ENCODE results near the gene CTDSP2. TPM values are rescaled to one million over a fixed set of nuclear protein-coding genes. Genes with fewer than 3 reads are reported as not detected.
A peak's percentile ranks its signal among the peaks of the same experiment; 100 is the strongest.
"Not testable (repeated sequence)": the region's sequence is repeated elsewhere in the genome, so short reads cannot be mapped to it uniquely, and the experiment has no call there.

CTDSP2 gene
- total RNA-seq, 2 donors from 2014 or later, result 108 to 109 TPM

DNA sequence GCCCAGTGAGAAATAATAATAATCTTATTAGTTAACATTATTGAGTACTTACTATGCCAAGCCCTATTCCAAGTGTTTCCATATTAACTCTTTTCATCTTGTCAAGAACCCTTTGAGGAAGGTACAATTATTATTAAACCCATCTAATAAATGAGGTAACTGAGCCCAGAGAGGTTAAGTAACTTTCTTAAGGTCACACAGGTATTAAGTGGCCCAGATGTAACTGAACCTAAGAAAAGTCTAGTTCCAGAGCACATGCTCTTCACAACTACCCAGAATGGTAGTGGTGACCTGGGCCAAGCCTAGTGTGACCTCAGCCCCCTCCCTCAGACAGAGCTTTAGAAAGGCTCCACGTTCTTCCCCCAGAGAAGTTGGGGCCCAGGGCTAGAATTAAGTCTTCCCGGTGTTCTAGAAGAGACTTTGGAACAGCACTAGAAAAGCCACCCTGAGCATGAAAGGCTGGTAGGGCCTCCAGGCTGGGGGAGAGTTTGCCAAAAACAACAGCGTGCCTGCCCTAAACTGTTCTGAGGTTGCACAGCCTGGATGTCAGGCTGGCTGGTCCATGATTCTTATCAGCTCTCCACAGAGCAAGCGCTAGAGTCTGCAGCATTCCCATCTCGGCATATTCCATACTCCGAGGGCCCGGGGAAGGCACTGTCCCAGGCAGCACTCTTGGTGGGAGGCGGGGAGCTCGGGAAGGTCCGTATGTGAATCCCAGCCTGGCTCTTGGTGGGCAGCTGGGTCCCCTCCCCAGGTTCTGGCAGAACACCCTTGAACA, 41.3 kb upstream of the CTDSP2 start:
- no peak overlapping the region for H3K27ac Mint-ChIP-seq
- H3K9me3 Mint-ChIP-seq, result peaks cover 0 to 5% of the 10 kb centered on the region in 2 donors
- DNase-seq (no peak), ATAC-seq (replicated peaks in 1 of 2) (no peak)
- peaks cover 8% of the 10 kb centered on the region for H3K4me1 Mint-ChIP-seq (ENCODE audit: low read depth)
- H3K4me3 Mint-ChIP-seq, result no peak overlapping the region
- H3K27me3 Mint-ChIP-seq (ENCODE audit: low read depth), result no peaks in the 10 kb centered on the region
- peaks cover 3% of the 10 kb centered on the region in 2 donors for H3K36me3 Mint-ChIP-seq (ENCODE audit: insufficient read depth in 2 of 2)

DNA sequence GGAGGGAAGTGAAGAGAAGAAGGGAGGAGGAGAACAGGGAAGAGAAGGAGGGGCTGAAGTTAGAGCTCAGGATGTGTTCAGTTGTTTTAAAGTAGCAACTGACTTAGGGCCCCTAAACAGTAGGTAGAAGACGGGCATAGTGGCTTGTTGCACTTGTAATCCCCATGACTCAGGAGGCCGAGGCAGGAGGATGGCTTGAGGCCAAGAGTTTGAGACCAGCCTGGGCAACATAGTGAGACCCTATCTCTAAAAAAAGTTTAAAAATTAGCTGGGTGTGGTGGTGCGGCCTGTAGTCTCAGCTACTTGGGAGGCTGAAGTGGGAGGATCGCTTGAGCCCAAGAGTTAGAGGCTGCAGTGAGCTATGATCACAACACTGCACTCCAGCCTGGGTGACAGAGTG, 40.4 kb upstream of the CTDSP2 start:
- not testable (repeated sequence) for H3K4me3 Mint-ChIP-seq; H3K9me3 Mint-ChIP-seq; ATAC-seq (replicated peaks in 1 of 2); DNase-seq; H3K27me3 Mint-ChIP-seq (ENCODE audit: low read depth); H3K27ac Mint-ChIP-seq; H3K36me3 Mint-ChIP-seq (ENCODE audit: insufficient read depth in 2 of 2); H3K4me1 Mint-ChIP-seq (ENCODE audit: low read depth)

DNA sequence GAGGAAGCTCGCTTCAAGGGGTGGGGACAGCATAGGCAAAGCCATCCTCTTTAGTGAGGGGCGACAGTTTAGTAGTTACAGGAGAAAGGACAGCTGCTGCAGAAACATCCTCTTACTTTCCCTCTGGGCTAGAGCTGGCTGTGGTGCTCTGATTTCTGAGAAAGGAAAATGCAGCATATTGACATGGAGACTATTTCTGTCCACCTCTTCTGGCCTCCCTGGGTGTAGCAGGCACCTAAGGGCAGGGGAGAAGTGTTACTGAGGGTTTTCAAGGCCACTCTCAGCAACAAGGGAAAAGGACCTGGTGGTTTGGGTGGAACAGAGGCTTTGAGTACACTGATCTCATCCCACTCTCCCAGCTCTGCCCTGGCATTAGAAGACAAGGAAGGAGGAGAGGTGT, 40.0 kb upstream of the CTDSP2 start:
- H3K27ac Mint-ChIP-seq, result no peak overlapping the region
- no peak for DNase-seq
- peaks cover 0 to 5% of the 10 kb centered on the region in 2 donors for H3K9me3 Mint-ChIP-seq
- no peak for ATAC-seq (replicated peaks in 1 of 2)
- peaks cover 3% of the 10 kb centered on the region in 2 donors for H3K36me3 Mint-ChIP-seq (ENCODE audit: insufficient read depth in 2 of 2)
- H3K27me3 Mint-ChIP-seq (ENCODE audit: low read depth), result no peaks in the 10 kb centered on the region
- H3K4me3 Mint-ChIP-seq, result no peak overlapping the region
- H3K4me1 Mint-ChIP-seq (ENCODE audit: low read depth), result peaks cover 8% of the 10 kb centered on the region

- peaks cover 13% of the 10 kb centered on the region for H3K4me1 Mint-ChIP-seq (ENCODE audit: low read depth)
- peaks cover 3% of the 10 kb centered on the region in 2 donors for H3K36me3 Mint-ChIP-seq (ENCODE audit: insufficient read depth in 2 of 2)
- DNase-seq, result no peak
- H3K27ac Mint-ChIP-seq, result no peak overlapping the region
- peaks cover 0 to 5% of the 10 kb centered on the region in 2 donors for H3K9me3 Mint-ChIP-seq
- H3K4me3 Mint-ChIP-seq, result no peak overlapping the region
- no peaks in the 10 kb centered on the region for H3K27me3 Mint-ChIP-seq (ENCODE audit: low read depth)
- ATAC-seq (replicated peaks in 1 of 2), result no peak
Measured at GRCh38 chr12:57885207-57885606, 38.7 kb upstream of the CTDSP2 start.

- no peak overlapping the region for H3K4me3 Mint-ChIP-seq
- H3K27me3 Mint-ChIP-seq (ENCODE audit: low read depth), result no peaks in the 10 kb centered on the region
- peaks cover 3% of the 10 kb centered on the region in 2 donors for H3K36me3 Mint-ChIP-seq (ENCODE audit: insufficient read depth in 2 of 2)
- DNase-seq (no peak), ATAC-seq (replicated peaks in 1 of 2) (no peak)
- H3K4me1 Mint-ChIP-seq (ENCODE audit: low read depth), result peaks cover 12% of the 10 kb centered on the region
- H3K9me3 Mint-ChIP-seq, result peaks cover 0 to 5% of the 10 kb centered on the region in 2 donors
- H3K27ac Mint-ChIP-seq, result no peak overlapping the region
Measured at GRCh38 chr12:57883700-57884099, 37.2 kb upstream of the CTDSP2 start.

DNA sequence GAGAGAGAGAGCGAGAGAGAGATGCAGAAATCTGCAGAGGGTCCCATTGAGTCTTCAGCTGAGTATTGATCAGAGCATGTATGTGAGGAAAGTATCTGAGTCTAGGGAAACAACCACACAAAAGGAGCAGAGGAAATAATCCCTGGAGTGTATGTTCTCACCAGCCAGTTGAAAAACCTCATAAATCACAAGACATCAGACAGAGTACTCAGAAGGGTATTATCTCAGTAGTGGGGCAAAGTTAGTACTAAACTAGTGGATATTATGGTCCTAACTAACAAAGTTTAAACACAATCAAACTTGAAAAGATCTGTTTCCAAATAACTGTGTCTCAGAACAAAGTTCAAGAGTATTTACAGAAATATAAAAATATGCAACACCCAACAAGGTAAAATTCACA, 36.5 kb upstream of the CTDSP2 start:
- no peaks in the 10 kb centered on the region for H3K27me3 Mint-ChIP-seq (ENCODE audit: low read depth)
- peaks cover 6% of the 10 kb centered on the region for H3K4me1 Mint-ChIP-seq (ENCODE audit: low read depth)
- no peak overlapping the region for H3K27ac Mint-ChIP-seq
- ATAC-seq (replicated peaks in 1 of 2) (no peak), DNase-seq (no peak)
- H3K36me3 Mint-ChIP-seq (ENCODE audit: insufficient read depth in 2 of 2), result peaks cover 3% of the 10 kb centered on the region in 2 donors
- H3K9me3 Mint-ChIP-seq, result peaks cover 0 to 5% of the 10 kb centered on the region in 2 donors
- no peak overlapping the region for H3K4me3 Mint-ChIP-seq

DNA sequence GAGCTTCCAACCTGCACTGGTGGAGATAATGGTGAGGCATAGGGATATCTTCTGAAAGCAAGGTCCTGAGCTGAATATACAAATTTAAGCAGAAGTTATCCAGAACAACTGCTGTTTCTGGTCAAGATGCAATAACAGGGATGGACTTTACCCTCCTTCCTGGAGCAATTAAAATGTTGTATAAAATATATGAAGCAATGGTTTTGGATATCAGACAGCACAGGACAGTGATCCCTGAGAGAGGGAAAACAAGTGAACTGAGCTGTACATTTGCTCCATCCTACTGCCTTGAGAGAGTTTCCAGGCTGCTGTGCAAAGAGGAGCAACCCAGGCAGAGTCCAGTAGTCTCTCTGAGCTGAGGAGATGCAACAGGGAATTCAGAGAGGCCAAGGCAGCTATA, 36.0 kb upstream of the CTDSP2 start:
- Mint-ChIP-seq H3K36me3 (ENCODE audit: insufficient read depth in 2 of 2) (peaks cover 3% of the 10 kb centered on the region in 2 donors), H3K4me3 (no peak overlapping the region), H3K9me3 (peaks cover 0 to 5% of the 10 kb centered on the region in 2 donors), H3K27ac (no peak overlapping the region), H3K27me3 (ENCODE audit: low read depth) (no peaks in the 10 kb centered on the region), H3K4me1 (ENCODE audit: low read depth) (peaks cover 5% of the 10 kb centered on the region)
- DNase-seq (no peak), ATAC-seq (replicated peaks in 1 of 2) (no peak)

DNA sequence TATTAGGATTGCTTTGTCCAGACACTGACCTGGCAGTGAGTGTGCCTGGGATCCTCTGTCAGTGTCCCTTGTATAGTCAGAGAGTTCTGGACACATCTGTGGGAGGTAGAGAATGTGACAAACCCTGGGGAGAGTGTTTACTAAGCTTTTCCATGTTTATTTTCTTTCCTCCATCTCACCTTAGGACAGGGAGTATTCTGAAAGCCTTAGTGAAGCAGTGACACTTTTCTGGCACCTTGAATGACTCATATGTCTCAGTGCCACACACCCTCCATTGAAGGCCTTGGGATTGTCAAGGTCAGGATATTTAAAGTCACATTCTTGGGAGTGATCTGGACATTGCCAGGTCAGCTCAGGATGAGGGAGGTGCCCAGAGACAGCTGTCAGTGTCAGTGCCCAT, 34.9 kb upstream of the CTDSP2 start:
- peaks cover 5% of the 10 kb centered on the region for H3K4me1 Mint-ChIP-seq (ENCODE audit: low read depth)
- DNase-seq (no peak), ATAC-seq (replicated peaks in 1 of 2) (no peak)
- peaks cover 3% of the 10 kb centered on the region in 2 donors for H3K36me3 Mint-ChIP-seq (ENCODE audit: insufficient read depth in 2 of 2)
- H3K27me3 Mint-ChIP-seq (ENCODE audit: low read depth), result no peaks in the 10 kb centered on the region
- H3K27ac Mint-ChIP-seq, result no peak overlapping the region
- H3K4me3 Mint-ChIP-seq, result no peak overlapping the region
- H3K9me3 Mint-ChIP-seq, result peaks cover 0 to 5% of the 10 kb centered on the region in 2 donors

GRCh38 chr12:57881035-57881434, 34.5 kb upstream of the CTDSP2 start:
- H3K27me3 Mint-ChIP-seq (ENCODE audit: low read depth); DNase-seq: not testable (repeated sequence)

GRCh38 chr12:57877876-57878275, 31.3 kb upstream of the CTDSP2 start:
- Mint-ChIP-seq H3K36me3 (ENCODE audit: insufficient read depth in 2 of 2) (no peaks in the 10 kb centered on the region), H3K4me3 (no peak overlapping the region), H3K27ac (no peak overlapping the region), H3K27me3 (ENCODE audit: low read depth) (no peaks in the 10 kb centered on the region), H3K4me1 (ENCODE audit: low read depth) (peaks cover 5% of the 10 kb centered on the region), H3K9me3 (no peaks in the 10 kb centered on the region)
- no peak for DNase-seq
- no peak for ATAC-seq (replicated peaks in 1 of 2)

More at GRCh38 chr12:57881035-57881434, 34.5 kb upstream of the CTDSP2 start:
- H3K27ac Mint-ChIP-seq; H3K9me3 Mint-ChIP-seq; H3K4me3 Mint-ChIP-seq; ATAC-seq (replicated peaks in 1 of 2); H3K4me1 Mint-ChIP-seq (ENCODE audit: low read depth); H3K36me3 Mint-ChIP-seq (ENCODE audit: insufficient read depth in 2 of 2): not testable (repeated sequence)

DNA sequence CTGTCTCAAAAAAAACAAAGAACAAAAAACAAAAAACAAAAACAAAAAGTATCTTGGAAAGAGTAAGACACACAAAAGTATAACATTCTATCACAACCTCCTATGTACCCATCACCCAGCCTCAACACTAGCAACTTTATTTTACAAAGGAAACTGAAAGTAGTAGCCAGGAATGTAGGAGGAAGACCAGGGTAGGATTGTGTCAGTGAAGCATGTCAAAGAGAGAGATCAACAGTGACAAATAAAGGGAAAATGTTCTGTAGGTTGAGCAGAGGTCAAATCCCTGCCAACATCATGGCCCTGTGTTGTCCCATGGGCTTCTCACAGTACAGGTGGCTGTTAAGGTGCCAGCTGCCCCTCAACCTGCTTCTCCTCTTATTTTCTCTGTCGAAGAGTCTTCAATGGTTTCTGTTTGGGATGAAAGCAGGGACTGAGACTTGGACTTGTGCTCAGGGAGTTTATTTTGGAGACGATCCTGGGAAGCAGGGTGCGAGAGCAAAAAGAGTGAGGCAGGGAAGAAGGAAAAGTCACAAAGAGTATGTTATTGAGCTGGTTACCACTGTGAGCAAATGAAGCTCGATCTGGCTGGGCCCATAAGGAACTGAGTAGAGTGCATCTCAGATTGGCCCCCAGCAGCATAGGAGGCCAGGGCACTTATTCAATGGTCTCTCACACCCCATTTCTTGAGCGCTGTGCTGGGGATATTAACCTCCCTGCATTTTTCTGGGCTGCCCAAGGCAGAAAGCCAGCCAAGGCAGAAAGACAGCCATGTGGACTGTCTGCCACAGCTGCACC, 29.4 kb upstream of the CTDSP2 start:
- H3K27ac Mint-ChIP-seq, result no peak overlapping the region
- no peak for DNase-seq
- no peak overlapping the region for H3K4me3 Mint-ChIP-seq
- peak in 1 of 2 donors; percentile 39 for ATAC-seq (replicated peaks in 1 of 2)
- no peaks in the 10 kb centered on the region for H3K36me3 Mint-ChIP-seq (ENCODE audit: insufficient read depth in 2 of 2)
- no peaks in the 10 kb centered on the region for H3K4me1 Mint-ChIP-seq (ENCODE audit: low read depth)
- no peaks in the 10 kb centered on the region for H3K27me3 Mint-ChIP-seq (ENCODE audit: low read depth)
- H3K9me3 Mint-ChIP-seq, result no peaks in the 10 kb centered on the region

GRCh38 chr12:57874166-57875108, 27.9 kb upstream of the CTDSP2 start:
- Mint-ChIP-seq H3K4me3 (no peak overlapping the region), H3K27me3 (ENCODE audit: low read depth) (no peaks in the 10 kb centered on the region), H3K27ac (no peak overlapping the region), H3K4me1 (ENCODE audit: low read depth) (no peaks in the 10 kb centered on the region), H3K36me3 (ENCODE audit: insufficient read depth in 2 of 2) (no peaks in the 10 kb centered on the region), H3K9me3 (no peaks in the 10 kb centered on the region)
- no peak for DNase-seq
- no peak for ATAC-seq (replicated peaks in 1 of 2)

- Mint-ChIP-seq H3K27me3 (ENCODE audit: low read depth) (peaks cover under 1% of the 10 kb centered on the region), H3K9me3 (no peaks in the 10 kb centered on the region), H3K27ac (no peak overlapping the region), H3K36me3 (ENCODE audit: insufficient read depth in 2 of 2) (no peaks in the 10 kb centered on the region), H3K4me1 (ENCODE audit: low read depth) (no peaks in the 10 kb centered on the region), H3K4me3 (no peak overlapping the region)
- DNase-seq (no peak), ATAC-seq (replicated peaks in 1 of 2) (no peak)
Measured at GRCh38 chr12:57872362-57872761, 25.8 kb upstream of the CTDSP2 start.

Data from activated T-cell treated with anti-CD3 and anti-CD28 coated beads, Interleukin-2, amount 50 U/mL, for 72 hours (primary cell).